Thyroid gland (tissue), 4 donors: ENCODE results near the gene CGRRF1. TPM values are rescaled to one million over a fixed set of nuclear protein-coding genes. Genes with fewer than 3 reads are reported as not detected.

ENCODE experiments used
- DNase-seq, 2 donors: peaks; one replicate each; pipeline ENCODE4 v3.0.0-alpha.2; 2019
- H3K27ac ChIP-seq, 3 donors: fragments of 200-600 bp; sonication (generic); 1 replicate in 2 of 3; 2 replicates in 1 of 3; pipeline ENCODE4 v1.5.1; 2016 to 2019; ENCODE audit warnings: mild to moderate bottlenecking in 1 of 3, moderate library complexity in 1 of 3
- H3K27me3 ChIP-seq: fragments of 200-600 bp; sonication (generic); one replicate; pipeline ENCODE4 v1.5.1; 2019
- H3K36me3 ChIP-seq, 2 donors: fragments of 200-600 bp; sonication (generic); one replicate each; pipeline ENCODE4 v1.5.1; 2016 to 2019
- H3K4me1 ChIP-seq, 2 donors: fragments of 200-600 bp; sonication (generic); one replicate each; pipeline ENCODE4 v1.5.1; 2017 to 2019
- H3K4me3 ChIP-seq, 3 donors: fragments of 200-600 bp; sonication (generic); replicated peaks in 1 of 3; 1 replicate in 2 of 3; 2 replicates in 1 of 3; pipeline ENCODE4 v1.5.1; 2016; ENCODE audit warnings: mild to moderate bottlenecking in 1 of 3
- H3K9me3 ChIP-seq: fragments of 200-600 bp; sonication (generic); one replicate; pipeline ENCODE4 v1.5.1; 2017
- CTCF ChIP-seq, 6 experiments: fragments of 200-600 bp in 3 of 6; fragments of 450-650 bp in 3 of 6; sonication (generic) in 3 of 6; IDR thresholded peaks; one replicate each; pipeline ENCODE4 v1.5.1; 2016 to 2019; ENCODE audit warnings: antibody characterized with exemption in 6 of 6, mild to moderate bottlenecking in 2 of 6, inconsistent platforms in 1 of 6, moderate library complexity in 1 of 6
- POLR2A ChIP-seq, 2 donors: fragments of 450-650 bp; IDR thresholded peaks; one replicate each; pipeline ENCODE4 v1.6.1; 2017; ENCODE audit warnings: antibody characterized with exemption in 2 of 2, mild to moderate bottlenecking in 2 of 2, moderate library complexity in 1 of 2
- WGBS, 2 donors: methylation state at CpG; one replicate each; pipeline ENCODE4 v1.1.5; 2017; 5-methylcytosine and 5-hydroxymethylcytosine counted together
- intact Hi-C: fragments of 100-400 bp; cut with DNase I; formaldehyde crosslinking; loops from one replicate; pipeline ENCODE4 v1.15.1; 2023
- total RNA-seq, 4 donors: library from RNA; depleted of rRNA; stranded (reverse); fragments of >200 nt; gene quantifications; one replicate each; pipeline ENCODE4 v1.2.3, GENCODE V29; 2016

Gene CGRRF1
- total RNA-seq, 4 donors from 2014 or later, result 21.7 to 42.6 (median 25.8) TPM

DNA sequence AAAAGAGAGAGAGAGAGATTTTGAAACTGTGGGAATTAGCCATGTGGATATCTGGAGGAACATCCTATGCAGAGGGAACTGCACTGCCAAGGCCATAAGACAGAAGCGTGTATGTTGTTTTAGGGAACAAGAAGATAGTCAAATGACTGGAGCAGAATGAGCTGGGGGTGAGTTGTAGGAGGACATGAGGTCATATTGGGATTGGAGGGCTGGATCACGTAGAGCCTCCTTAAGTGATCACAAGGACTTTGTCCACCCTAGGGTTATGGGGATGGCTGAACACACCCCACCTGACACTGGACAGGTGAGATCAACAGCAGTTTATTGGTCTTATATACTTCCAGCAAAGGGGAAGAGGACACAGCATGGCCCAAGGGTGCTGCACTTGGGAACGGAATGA, 8.2 kb upstream of the CGRRF1 start:
- intact Hi-C loops, result no loop called here
- 87 to 91% methylated on average over 3 of the region's 3 CpGs for WGBS, 2 donors
- TF ChIP-seq CTCF (IDR thresholded peaks at IDR 0.05) (no peak), POLR2A (IDR thresholded peaks at IDR 0.05) (no peak)
- Histone ChIP-seq H3K27ac (no peak overlapping the region), H3K27me3 (no peaks in the 10 kb centered on the region), H3K36me3 (no peaks in the 10 kb centered on the region), H3K4me1 (no peaks in the 10 kb centered on the region), H3K9me3 (no peaks in the 10 kb centered on the region), H3K4me3 (no peak overlapping the region)
- no peak for DNase-seq

- H3K4me1 ChIP-seq, result no peaks in the 10 kb centered on the region
- intact Hi-C loops, result no loop called here
- 44 to 59% methylated on average over 2 of the region's 2 CpGs for WGBS, 2 donors
- no peaks in the 10 kb centered on the region for H3K27me3 ChIP-seq
- DNase-seq, result no peak
- no peak overlapping the region for H3K27ac ChIP-seq
- H3K36me3 ChIP-seq, result no peaks in the 10 kb centered on the region
- H3K4me3 ChIP-seq, result no peak overlapping the region
- no peaks in the 10 kb centered on the region for H3K9me3 ChIP-seq
- TF ChIP-seq CTCF (IDR thresholded peaks at IDR 0.05) (no peak), POLR2A (IDR thresholded peaks at IDR 0.05) (no peak)
Observed at GRCh38 chr14:54502602-54503001, 7.1 kb upstream of the CGRRF1 start.

- no peak overlapping the region for H3K4me3 ChIP-seq
- no peaks in the 10 kb centered on the region for H3K27me3 ChIP-seq
- H3K4me1 ChIP-seq, result no peaks in the 10 kb centered on the region
- H3K27ac ChIP-seq, result no peak overlapping the region
- H3K9me3 ChIP-seq, result no peaks in the 10 kb centered on the region
- intact Hi-C loops, result no loop called here
- TF ChIP-seq CTCF (IDR thresholded peaks at IDR 0.05), result no peak
- no peak for TF ChIP-seq POLR2A (IDR thresholded peaks at IDR 0.05)
- 46 to 67% methylated on average over 3 of the region's 3 CpGs for WGBS, 2 donors
- DNase-seq, result no peak
- H3K36me3 ChIP-seq, result no peaks in the 10 kb centered on the region
Observed at GRCh38 chr14:54503486-54503885, 6.2 kb upstream of the CGRRF1 start.

- Histone ChIP-seq H3K4me3 (no peak overlapping the region), H3K9me3 (no peaks in the 10 kb centered on the region), H3K4me1 (peaks cover 13 to 24% of the 10 kb centered on the region in 2 donors), H3K27ac (no peak overlapping the region), H3K27me3 (no peaks in the 10 kb centered on the region), H3K36me3 (no peaks in the 10 kb centered on the region)
- no peak for DNase-seq
- WGBS, 2 donors, result 78 to 80% methylated on average over 1 of the region's 1 CpG
- no peak for TF ChIP-seq POLR2A (IDR thresholded peaks at IDR 0.05)
- no peak for TF ChIP-seq CTCF (IDR thresholded peaks at IDR 0.05)
- intact Hi-C loops, result no loop called here
Observed at GRCh38 chr14:54512393-54512792, 2.7 kb downstream of the CGRRF1 start.

DNA sequence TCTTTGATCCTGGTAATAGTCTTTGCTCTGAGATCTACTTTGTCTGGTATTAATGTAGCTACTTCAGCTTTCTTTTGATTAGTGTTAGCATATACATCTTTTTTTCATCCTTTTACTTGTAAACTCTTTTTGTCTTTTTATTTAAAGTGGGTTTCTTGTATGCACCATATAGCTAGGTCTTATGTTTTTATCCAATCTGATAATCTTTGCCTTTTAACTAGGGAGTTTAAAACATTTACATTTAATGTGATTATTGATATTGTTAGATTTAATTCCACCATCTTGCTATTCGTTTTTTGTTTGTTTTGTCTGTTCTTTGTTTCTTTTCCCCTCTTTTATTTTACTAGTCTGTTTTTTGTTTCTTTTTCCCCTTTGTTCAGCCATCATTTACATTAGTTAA, 6.0 kb downstream of the CGRRF1 start:
- TF ChIP-seq POLR2A (IDR thresholded peaks at IDR 0.05), result no peak
- no peak for TF ChIP-seq CTCF (IDR thresholded peaks at IDR 0.05)
- 76 to 85% methylated on average over 1 of the region's 1 CpG for WGBS, 2 donors
- H3K36me3 ChIP-seq, result no peaks in the 10 kb centered on the region
- H3K27me3 ChIP-seq, result no peaks in the 10 kb centered on the region
- H3K4me3 ChIP-seq, result no peak overlapping the region
- peaks cover 9 to 21% of the 10 kb centered on the region in 2 donors for H3K4me1 ChIP-seq
- intact Hi-C loops, result no loop called here
- DNase-seq, result no peak
- H3K27ac ChIP-seq, result no peak overlapping the region
- no peaks in the 10 kb centered on the region for H3K9me3 ChIP-seq
